Measurements from ENCODE around the gene IL17B.

GRCh38 chr5:149363358-149363757 is 15.7 kb downstream of the IL17B start:
- no peak for TF ChIP-seq CTCF (IDR thresholded peaks at IDR 0.05)
- TF ChIP-seq POLR2A (IDR thresholded peaks at IDR 0.05) = no peak

All from adrenal gland (tissue), 5 donors.